Endothelial cell of umbilical vein (primary cell): ENCODE results near the gene ESAM. TPM values are rescaled to one million over a fixed set of nuclear protein-coding genes. Genes with fewer than 3 reads are reported as not detected.

ENCODE experiments used
- BruUV-seq: library from RNA; stranded (reverse); fragments of 400-500 nt; replicated peaks from 2 replicates; lab custom pipeline; 2021; lab: Mats Ljungman, UMichigan
- CTCF ChIA-PET: fragments of 300-600, 350-600 bp; sonication (Branson Sonifier 250); formaldehyde crosslinking; loops from one replicate; lab custom pipeline; 2021; ENCODE audit warnings: antibody characterized with exemption, inconsistent platforms; lab: Charles Lee
- POLR2A ChIA-PET: fragments of 300-600, 350-600 bp; sonication (Branson Sonifier 250); formaldehyde crosslinking; loops from one replicate; lab custom pipeline; 2021; ENCODE audit warnings: antibody characterized with exemption, inconsistent platforms; lab: Charles Lee
- DNase-seq: peaks from one replicate; pipeline ENCODE4 v3.0.0-alpha.2; 2011; ENCODE audit warnings: low read depth, low spot score
- FAIRE-seq: peaks from 2 replicates; lab custom pipeline; 2011; peaks lifted over from hg19 to GRCh38; lab: Jason Lieb, UNC
- H2AFZ ChIP-seq: 2 replicates; pipeline ENCODE4 v1.6.0; 2012; ENCODE audit warnings: low read depth, low read length, control low read depth, inconsistent platforms
- H3K27ac ChIP-seq: 2 replicates; pipeline ENCODE4 v1.5.1; 2011; ENCODE audit warnings: low read depth, mild to moderate bottlenecking, control low read depth, low read length, moderate library complexity; ENCODE audit not compliant: insufficient read depth
- H3K27me3 ChIP-seq, 2 experiments: 2 replicates each; pipeline versions ENCODE4 v1.6.0 to v1.6.1; 2011; ENCODE audit warnings: low read length in 2 of 2, mixed read lengths in 1 of 2; ENCODE audit not compliant: control insufficient read depth in 2 of 2, insufficient read depth in 2 of 2
- H3K36me3 ChIP-seq, 2 experiments: 2 replicates in 1 of 2; 3 replicates in 1 of 2; pipeline ENCODE4 v1.5.1; 2011; ENCODE audit warnings: low read length in 2 of 2, mild to moderate bottlenecking in 1 of 2, moderate library complexity in 1 of 2; ENCODE audit not compliant: control insufficient read depth in 2 of 2, insufficient read depth in 2 of 2; ENCODE audit errors: extremely low read depth in 1 of 2
- H3K4me1 ChIP-seq: 3 replicates; pipeline ENCODE4 v1.5.1; 2011; ENCODE audit warnings: mild to moderate bottlenecking, low read length; ENCODE audit not compliant: control insufficient read depth, insufficient read depth; ENCODE audit errors: extremely low read depth
- H3K4me2 ChIP-seq: 2 replicates; pipeline ENCODE4 v1.6.1; 2011; ENCODE audit warnings: low read length, control low read depth, mixed read lengths; ENCODE audit not compliant: insufficient read depth
- H3K4me3 ChIP-seq, 3 experiments: fragments of 200-600 bp in 1 of 3; sonication (generic), shearing (Covaris generic) in 1 of 3; replicated peaks in 1 of 3; 2 replicates each; pipeline ENCODE4 v1.5.1; 2011 to 2016; ENCODE audit warnings: control low read depth in 3 of 3, low read length in 3 of 3, mild to moderate bottlenecking in 2 of 3, inconsistent platforms in 1 of 3, low read depth in 1 of 3, moderate library complexity in 1 of 3; ENCODE audit not compliant: insufficient read depth in 1 of 3
- H3K79me2 ChIP-seq: 2 replicates; pipeline ENCODE4 v1.6.0; 2012; ENCODE audit warnings: low read length, inconsistent platforms; ENCODE audit not compliant: control insufficient read depth, insufficient read depth
- H3K9ac ChIP-seq: replicated peaks from 2 replicates; pipeline ENCODE3; 2011; ENCODE audit warnings: low read length, control low read depth; ENCODE audit not compliant: insufficient read depth; ENCODE audit errors: extremely low read depth
- H3K9me1 ChIP-seq: replicated peaks from 3 replicates; pipeline ENCODE4 v1.6.0; 2011; ENCODE audit warnings: mild to moderate bottlenecking, low read length; ENCODE audit not compliant: control insufficient read depth, insufficient read depth; ENCODE audit errors: extremely low read depth
- H3K9me3 ChIP-seq: replicated peaks from 2 replicates; pipeline ENCODE4 v1.5.1; 2012; ENCODE audit warnings: low read length, inconsistent platforms; ENCODE audit not compliant: control insufficient read depth, insufficient read depth
- H4K20me1 ChIP-seq: replicated peaks from 2 replicates; pipeline ENCODE3; 2011; ENCODE audit warnings: mild to moderate bottlenecking, low read length; ENCODE audit not compliant: control insufficient read depth, insufficient read depth; ENCODE audit errors: extremely low read depth
- EZH2 ChIP-seq: IDR thresholded peaks from 2 replicates; pipeline ENCODE4 v1.6.1; 2012; ENCODE audit warnings: borderline replicate concordance, low read depth, mild to moderate bottlenecking, moderate library complexity, low read length, inconsistent platforms; ENCODE audit not compliant: severe bottlenecking
- FOS ChIP-seq: IDR thresholded peaks from 2 replicates; pipeline ENCODE4 v1.6.1; 2011; ENCODE audit warnings: mild to moderate bottlenecking, low read length, moderate library complexity, borderline replicate concordance; ENCODE audit not compliant: insufficient read depth
- GATA2 ChIP-seq: IDR thresholded peaks from 2 replicates; pipeline ENCODE4 v1.7.0; 2011; ENCODE audit warnings: low read depth, mild to moderate bottlenecking, moderate library complexity, mixed read lengths, low read length; ENCODE audit not compliant: insufficient read length, insufficient read depth
- JUN ChIP-seq: IDR thresholded peaks from 2 replicates; pipeline ENCODE4 v1.6.1; 2011; ENCODE audit warnings: borderline replicate concordance, low read depth; ENCODE audit not compliant: insufficient read length, insufficient read depth
- MYC ChIP-seq: IDR thresholded peaks from one replicate; pipeline ENCODE4 v1.6.1; 2011; ENCODE audit warnings: mild to moderate bottlenecking, low read depth, low read length
- POLR2A ChIP-seq: IDR thresholded peaks from 2 replicates; pipeline ENCODE4 v1.6.1; 2012; ENCODE audit warnings: low read depth, mild to moderate bottlenecking, control low read depth, low read length
- POLR2AphosphoS5 ChIP-seq: IDR thresholded peaks from 2 replicates; pipeline ENCODE4 v1.6.1; 2012; ENCODE audit warnings: low read depth, mild to moderate bottlenecking, control low read depth, low read length, moderate library complexity; ENCODE audit not compliant: insufficient read depth
- dilution Hi-C: fragments of 300-500 bp; cut with MboI; formaldehyde crosslinking; loops from one replicate; pipeline ENCODE4 v1.15.0; 2019; ENCODE audit warnings: low sequenced_read_pairs; ENCODE audit not compliant: extremely low pct_ligation_motif_present
- intact Hi-C: fragments of 100-400 bp; cut with micrococcal nuclease; formaldehyde crosslinking; loops from one replicate; pipeline ENCODE4 v1.10.0; 2022
- polyA plus RNA-seq, 4 experiments: library from polyadenylated mRNA; depleted of rRNA in 3 of 4; stranded (reverse) in 3 of 4; unstranded in 1 of 4; fragments of >200 nt; gene quantifications; 2 replicates each; pipeline versions ENCODE4 v1.2.1 to v1.2.3, GENCODE V29; 2011 to 2012; ENCODE audit warnings: missing spikeins in 1 of 4
- total RNA-seq: library from RNA; stranded (reverse); gene quantifications from 2 replicates; pipeline ENCODE4 v1.2.3, GENCODE V29; 2021
- TF ChIP-seq, protein P1 (sequence below), 2 donors: IDR thresholded peaks; 1 replicate in 1 of 2; 2 replicates in 1 of 2; pipeline ENCODE4 v1.5.1; 2011; ENCODE audit warnings: low read length in 2 of 2, mild to moderate bottlenecking in 2 of 2, moderate library complexity in 2 of 2, control low read depth in 1 of 2, inconsistent platforms in 1 of 2, low read depth in 1 of 2; ENCODE audit not compliant: insufficient read depth in 1 of 2; ENCODE audit errors: extremely low read depth in 1 of 2
- TF ChIP-seq, protein P2 (sequence below): IDR thresholded peaks from 2 replicates; pipeline ENCODE4 v1.6.1; 2011; ENCODE audit not compliant: insufficient read depth, insufficient read length

Gene ESAM
- total and polyA plus RNA-seq, 2 donors (not counting 3 experiments of a cell fraction or from before 2014, with no cell fraction given): 273 to 383 TPM

DNA sequence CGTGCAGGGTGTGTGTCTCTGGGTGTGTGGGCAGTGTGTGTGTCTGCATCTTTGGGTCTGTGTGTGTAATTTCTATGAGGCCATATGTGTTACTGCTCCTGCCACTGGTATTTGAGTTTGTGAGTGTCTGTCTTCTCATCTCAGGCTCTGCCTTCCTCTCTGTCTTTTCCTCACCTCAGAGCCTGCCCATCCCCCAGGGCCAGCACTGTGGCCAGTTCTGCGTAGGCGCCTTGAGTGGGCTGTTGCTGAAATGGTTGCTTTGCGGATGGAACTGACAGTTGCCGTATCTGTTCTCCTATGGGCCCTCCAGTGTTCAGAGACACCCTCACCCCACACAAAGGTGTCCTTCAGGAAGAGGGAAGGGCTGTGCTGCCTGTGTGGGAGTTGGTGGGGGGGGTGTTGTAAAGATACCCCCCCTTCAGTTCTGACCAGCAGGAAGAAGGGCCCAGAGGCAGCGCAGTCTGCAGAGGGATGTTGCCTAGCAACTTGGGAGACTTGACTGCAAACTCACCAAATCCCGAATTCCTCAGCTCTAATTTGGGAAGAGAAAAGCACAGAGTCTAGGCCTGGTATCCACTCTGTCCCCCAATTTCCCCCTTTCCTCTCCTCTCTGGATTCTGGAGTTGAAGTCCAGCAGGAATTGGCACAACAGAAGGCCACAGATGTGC, 24.3 kb downstream of the ESAM start:
- CTCF ChIA-PET: interaction anchor here (0.9 to 14.6 kb wide), 7 partner anchors 9 to 99 kb away, joined by 3 to 267 read pairs (median 4); partner anchors contain the start of genes SIAE and SPA17
- no peak for FAIRE-seq
- H3K4me1 ChIP-seq: peaks cover 13% of the 10 kb centered on the region

More for the DNA sequence above, 24.3 kb downstream of the ESAM start:
- no peak overlapping the region for H3K4me3 ChIP-seq
- POLR2A ChIA-PET: no interaction called here
- H3K36me3 ChIP-seq: no peaks in the 10 kb centered on the region
- no peak overlapping the region for H3K4me2 ChIP-seq
- H3K9me3 ChIP-seq: no peaks in the 10 kb centered on the region
- no TSS peak for BruUV-seq
- peaks cover 7 to 8% of the 10 kb centered on the region in 2 experiments for H3K27me3 ChIP-seq
- TF ChIP-seq FOS (no peak), JUN (no peak), MYC (no peak), POLR2AphosphoS5 (no peak), POLR2A (no peak), GATA2 (no peak), EZH2 (no peak)
- TF ChIP-seq, protein P1, sequence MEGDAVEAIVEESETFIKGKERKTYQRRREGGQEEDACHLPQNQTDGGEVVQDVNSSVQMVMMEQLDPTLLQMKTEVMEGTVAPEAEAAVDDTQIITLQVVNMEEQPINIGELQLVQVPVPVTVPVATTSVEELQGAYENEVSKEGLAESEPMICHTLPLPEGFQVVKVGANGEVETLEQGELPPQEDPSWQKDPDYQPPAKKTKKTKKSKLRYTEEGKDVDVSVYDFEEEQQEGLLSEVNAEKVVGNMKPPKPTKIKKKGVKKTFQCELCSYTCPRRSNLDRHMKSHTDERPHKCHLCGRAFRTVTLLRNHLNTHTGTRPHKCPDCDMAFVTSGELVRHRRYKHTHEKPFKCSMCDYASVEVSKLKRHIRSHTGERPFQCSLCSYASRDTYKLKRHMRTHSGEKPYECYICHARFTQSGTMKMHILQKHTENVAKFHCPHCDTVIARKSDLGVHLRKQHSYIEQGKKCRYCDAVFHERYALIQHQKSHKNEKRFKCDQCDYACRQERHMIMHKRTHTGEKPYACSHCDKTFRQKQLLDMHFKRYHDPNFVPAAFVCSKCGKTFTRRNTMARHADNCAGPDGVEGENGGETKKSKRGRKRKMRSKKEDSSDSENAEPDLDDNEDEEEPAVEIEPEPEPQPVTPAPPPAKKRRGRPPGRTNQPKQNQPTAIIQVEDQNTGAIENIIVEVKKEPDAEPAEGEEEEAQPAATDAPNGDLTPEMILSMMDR (IDR thresholded peaks at IDR 0.05; ENCODE audit: extremely low read depth in 1 of 2, insufficient read depth in 1 of 2, low read depth in 1 of 2, low read length in 2 of 2): no peak
- TF ChIP-seq, protein P2, sequence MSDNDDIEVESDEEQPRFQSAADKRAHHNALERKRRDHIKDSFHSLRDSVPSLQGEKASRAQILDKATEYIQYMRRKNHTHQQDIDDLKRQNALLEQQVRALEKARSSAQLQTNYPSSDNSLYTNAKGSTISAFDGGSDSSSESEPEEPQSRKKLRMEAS: no peak
- intact Hi-C loops (no loop called here), dilution Hi-C loops (no loop called here)
- H2AFZ ChIP-seq: no peak overlapping the region
- peaks cover 2% of the 10 kb centered on the region for H3K79me2 ChIP-seq
- H3K9me1 ChIP-seq: no peaks in the 10 kb centered on the region
- no peaks in the 10 kb centered on the region for H4K20me1 ChIP-seq
- H3K9ac ChIP-seq: no peak overlapping the region
- no peak overlapping the region for H3K27ac ChIP-seq
- DNase-seq: no peak
